Loucy (cell line): Measurements from ENCODE around the gene ARID1B.

Experiments used
- EZH2phosphoT487 ChIP-seq: fragments of 200-600 bp; IDR thresholded peaks from 2 replicates; pipeline ENCODE4 v1.6.1; 2018; ENCODE audit warnings: antibody characterized with exemption, mild to moderate bottlenecking, moderate library complexity, borderline replicate concordance
- TF ChIP-seq, protein P1 (sequence below): fragments of 200-600 bp; sonication (generic); conservative IDR thresholded peaks from 2 replicates; pipeline ENCODE4 v1.5.1; 2014; ENCODE audit warnings: mild to moderate bottlenecking, antibody characterized with exemption, low read length

DNA sequence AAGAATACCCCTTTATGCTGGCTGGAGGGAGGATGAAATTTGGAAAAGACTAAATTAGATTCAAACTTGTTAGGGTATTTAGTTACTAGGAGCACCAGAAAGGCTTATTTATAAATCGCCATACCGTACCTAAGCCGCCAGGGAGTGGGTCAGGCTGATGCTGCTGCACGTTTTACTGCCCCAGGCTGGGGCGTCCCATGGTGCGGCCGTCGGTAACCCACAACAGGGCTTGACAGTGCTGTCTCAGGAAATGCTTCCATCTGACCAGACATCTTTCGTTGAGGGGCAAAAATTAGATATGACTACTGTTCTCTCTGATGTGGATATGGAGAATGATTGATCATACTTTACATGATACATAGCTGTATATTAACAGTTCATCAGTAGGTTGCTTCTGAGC lies 52.9 kb downstream of the ARID1B start:
- TF ChIP-seq, protein P1, sequence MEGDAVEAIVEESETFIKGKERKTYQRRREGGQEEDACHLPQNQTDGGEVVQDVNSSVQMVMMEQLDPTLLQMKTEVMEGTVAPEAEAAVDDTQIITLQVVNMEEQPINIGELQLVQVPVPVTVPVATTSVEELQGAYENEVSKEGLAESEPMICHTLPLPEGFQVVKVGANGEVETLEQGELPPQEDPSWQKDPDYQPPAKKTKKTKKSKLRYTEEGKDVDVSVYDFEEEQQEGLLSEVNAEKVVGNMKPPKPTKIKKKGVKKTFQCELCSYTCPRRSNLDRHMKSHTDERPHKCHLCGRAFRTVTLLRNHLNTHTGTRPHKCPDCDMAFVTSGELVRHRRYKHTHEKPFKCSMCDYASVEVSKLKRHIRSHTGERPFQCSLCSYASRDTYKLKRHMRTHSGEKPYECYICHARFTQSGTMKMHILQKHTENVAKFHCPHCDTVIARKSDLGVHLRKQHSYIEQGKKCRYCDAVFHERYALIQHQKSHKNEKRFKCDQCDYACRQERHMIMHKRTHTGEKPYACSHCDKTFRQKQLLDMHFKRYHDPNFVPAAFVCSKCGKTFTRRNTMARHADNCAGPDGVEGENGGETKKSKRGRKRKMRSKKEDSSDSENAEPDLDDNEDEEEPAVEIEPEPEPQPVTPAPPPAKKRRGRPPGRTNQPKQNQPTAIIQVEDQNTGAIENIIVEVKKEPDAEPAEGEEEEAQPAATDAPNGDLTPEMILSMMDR, result no peak
- TF ChIP-seq EZH2phosphoT487, result no peak
